Epithelial cell of esophagus (primary cell): ENCODE results near the gene METRN.

ENCODE experiments used
- DNase-seq: peaks from one replicate; pipeline ENCODE4 v3.0.0; 2010; ENCODE audit warnings: low read depth
- H3K4me3 ChIP-seq: 2 replicates; pipeline ENCODE4 v1.5.1; 2011; ENCODE audit warnings: mild to moderate bottlenecking, low read length, control low read depth
- CTCF ChIP-seq: IDR thresholded peaks from 2 replicates; pipeline ENCODE4 v1.5.1; 2011; ENCODE audit warnings: low read depth, mild to moderate bottlenecking, low read length, control low read depth, inconsistent platforms; ENCODE audit not compliant: insufficient read depth; ENCODE audit errors: missing control alignments

The METRN gene

GRCh38 chr16:714558-715476 is at the start of gene METRN:
Gene METRN (plus strand): TSS chr16:715118. CDS start chr16:715290, 172 bp downstream.
- H3K4me3 ChIP-seq: peak within 1 kb of the TSS; percentile 54
- DNase-seq: peak; percentile 93
- TF ChIP-seq CTCF: no peak

- no peak for DNase-seq
- TF ChIP-seq CTCF: no peak
- no peak overlapping the region for H3K4me3 ChIP-seq
Observed at GRCh38 chr16:666572-666971, 48.3 kb upstream of the METRN start.

GRCh38 chr16:667113-667779 is 47.7 kb upstream of the METRN start:
- no peak overlapping the region for H3K4me3 ChIP-seq
- DNase-seq: no peak
- TF ChIP-seq CTCF: no peak

GRCh38 chr16:667780-668518 is 47.0 kb upstream of the METRN start, which contains the start of gene RHOT2:
Gene RHOT2 (plus strand): TSS chr16:668132. CDS start chr16:668200, 68 bp downstream.
- TF ChIP-seq CTCF: peak; percentile 33
- peak; percentile 94 for DNase-seq
- H3K4me3 ChIP-seq: peak within 1 kb of the TSS; percentile 76

GRCh38 chr16:668519-669171 is 46.3 kb upstream of the METRN start:
- H3K4me3 ChIP-seq: peak overlapping the region; percentile 76
- TF ChIP-seq CTCF: no peak
- DNase-seq: no peak

- DNase-seq: no peak
- H3K4me3 ChIP-seq: no peak overlapping the region
- no peak for TF ChIP-seq CTCF
Observed at GRCh38 chr16:669666-670065, 45.3 kb upstream of the METRN start.
